Peyer's patch (tissue), 4 donors: ENCODE measurements around the gene GDF7. TPM values are rescaled to one million over a fixed set of nuclear protein-coding genes. Genes with fewer than 3 reads are reported as not detected.
A peak's percentile ranks its signal among the peaks of the same experiment; 100 is the strongest.

Source experiments
- DNase-seq, 3 donors: peaks; one replicate each; pipeline ENCODE4 v3.0.0-alpha.2; 2017 to 2019
- H3K27ac ChIP-seq, 4 donors: fragments of 200-600 bp; sonication (generic); one replicate each; pipeline ENCODE4 v1.5.1; 2016 to 2019
- H3K27me3 ChIP-seq, 2 donors: fragments of 200-600 bp; sonication (generic); one replicate each; pipeline ENCODE4 v1.5.1; 2019
- H3K36me3 ChIP-seq, 3 donors: fragments of 200-600 bp; sonication (generic); one replicate each; pipeline ENCODE4 v1.5.1; 2016 to 2019
- H3K4me1 ChIP-seq, 4 donors: fragments of 200-600 bp; sonication (generic); one replicate each; pipeline ENCODE4 v1.5.1; 2016 to 2019
- H3K4me3 ChIP-seq, 4 donors: fragments of 200-600 bp; sonication (generic); 1 replicate in 3 of 4; 2 replicates in 1 of 4; pipeline ENCODE4 v1.5.1; 2016 to 2019; ENCODE audit warnings: mild to moderate bottlenecking in 1 of 4
- H3K9me3 ChIP-seq, 4 donors: fragments of 200-600 bp; sonication (generic); one replicate each; pipeline ENCODE4 v1.5.1; 2016 to 2019; ENCODE audit warnings: mild to moderate bottlenecking in 1 of 4
- CTCF ChIP-seq, 6 experiments: fragments of 450-650 bp in 4 of 6; fragments of 200-600 bp in 2 of 6; sonication (generic) in 1 of 6; IDR thresholded peaks; one replicate each; pipeline ENCODE4 v1.5.1; 2017 to 2019; ENCODE audit warnings: antibody characterized with exemption in 6 of 6, mild to moderate bottlenecking in 3 of 6, moderate library complexity in 1 of 6
- POLR2A ChIP-seq, 2 donors: fragments of 450-650 bp; IDR thresholded peaks; one replicate each; pipeline ENCODE4 v1.5.1; 2017; ENCODE audit warnings: antibody characterized with exemption in 2 of 2, mild to moderate bottlenecking in 2 of 2, moderate library complexity in 2 of 2
- total RNA-seq, 4 donors: library from RNA; depleted of rRNA; stranded (reverse); fragments of >200 nt; gene quantifications; one replicate each; pipeline ENCODE4 v1.1.0, GENCODE V29; 2016

Gene GDF7
- total RNA-seq, 4 donors from 2014 or later = 0.09 to 1.7 (median 0.38) TPM

- H3K36me3 ChIP-seq = no peaks in the 10 kb centered on the region
- DNase-seq = no peak
- H3K4me3 ChIP-seq = no peak overlapping the region
- no peak overlapping the region for H3K27ac ChIP-seq
- H3K9me3 ChIP-seq = no peaks in the 10 kb centered on the region
- H3K4me1 ChIP-seq = peaks cover 0 to 20% (median 11%) of the 10 kb centered on the region in 4 donors
- peaks cover 0 to 45% of the 10 kb centered on the region in 2 donors for H3K27me3 ChIP-seq
- TF ChIP-seq POLR2A (IDR thresholded peaks at IDR 0.05) (no peak), CTCF (IDR thresholded peaks at IDR 0.05) (no peak)
These were observed 2.3 kb upstream of the GDF7 start for GRCh38 chr2:20664431-20665242.

- Histone ChIP-seq H3K4me3 (peak overlapping the region; percentile 43 to 56 (median 52)), H3K9me3 (no peaks in the 10 kb centered on the region)
These were observed 1.5 kb upstream of the GDF7 start for GRCh38 chr2:20665243-20666004.

GRCh38 chr2:20666005-20666303, 990 bp upstream of the GDF7 start:
- Histone ChIP-seq H3K4me1 (peaks cover 0 to 30% (median 11%) of the 10 kb centered on the region in 4 donors), H3K9me3 (no peaks in the 10 kb centered on the region), H3K36me3 (no peaks in the 10 kb centered on the region), H3K4me3 (peak overlapping the region; percentile 43 to 56 (median 52)), H3K27me3 (peaks cover 4 to 59% of the 10 kb centered on the region in 2 donors), H3K27ac (peak overlapping the region in 1 of 4 donors; percentile 57)
- DNase-seq = no peak
- TF ChIP-seq CTCF (IDR thresholded peaks at IDR 0.05) (no peak), POLR2A (IDR thresholded peaks at IDR 0.05) (no peak)

More at GRCh38 chr2:20665243-20666004, 1.5 kb upstream of the GDF7 start:
- H3K36me3 ChIP-seq = no peaks in the 10 kb centered on the region
- no peak for TF ChIP-seq POLR2A (IDR thresholded peaks at IDR 0.05)
- no peak for TF ChIP-seq CTCF (IDR thresholded peaks at IDR 0.05)
- H3K27ac ChIP-seq = peak overlapping the region in 1 of 4 donors; percentile 57
- H3K27me3 ChIP-seq = peaks cover 2 to 53% of the 10 kb centered on the region in 2 donors
- H3K4me1 ChIP-seq = peaks cover 0 to 25% (median 11%) of the 10 kb centered on the region in 4 donors
- peak in 1 of 3 donors; percentile 51 for DNase-seq

GRCh38 chr2:20667151-20667530, 197 bp downstream of the GDF7 start:
- Histone ChIP-seq H3K4me3 (peak overlapping the region; percentile 43 to 56 (median 52)), H3K36me3 (no peaks in the 10 kb centered on the region), H3K27ac (peak overlapping the region in 2 of 4 donors; percentile 46 to 57), H3K4me1 (peaks cover 0 to 34% (median 11%) of the 10 kb centered on the region in 4 donors), H3K9me3 (no peaks in the 10 kb centered on the region), H3K27me3 (peaks cover 4 to 65% of the 10 kb centered on the region in 2 donors)
- no peak for DNase-seq
- TF ChIP-seq POLR2A (IDR thresholded peaks at IDR 0.05) (no peak), CTCF (IDR thresholded peaks at IDR 0.05) (no peak)

- no peak for TF ChIP-seq CTCF (IDR thresholded peaks at IDR 0.05)
- TF ChIP-seq POLR2A (IDR thresholded peaks at IDR 0.05) = no peak
- H3K4me1 ChIP-seq = peaks cover 0 to 34% (median 11%) of the 10 kb centered on the region in 4 donors
- no peaks in the 10 kb centered on the region for H3K9me3 ChIP-seq
- peak in 1 of 3 donors; percentile 47 for DNase-seq
- peaks cover 4 to 65% of the 10 kb centered on the region in 2 donors for H3K27me3 ChIP-seq
- H3K36me3 ChIP-seq = no peaks in the 10 kb centered on the region
- H3K27ac ChIP-seq = peak overlapping the region in 1 of 4 donors; percentile 36
- H3K4me3 ChIP-seq = peak overlapping the region; percentile 31 to 56 (median 48)
These were observed 822 bp downstream of the GDF7 start for GRCh38 chr2:20667531-20668401.
